IPS-NIHi7 (cell line): ENCODE results near the gene DDOST.
"Not testable (repeated sequence)": the region's sequence is repeated elsewhere in the genome, so short reads cannot be mapped to it uniquely, and the experiment has no call there.

Experiments used
- DNase-seq: peaks from one replicate; pipeline ENCODE4 v3.0.0; 2012; ENCODE audit warnings: mixed read lengths; ENCODE audit errors: extremely low spot score

The DDOST gene

GRCh38 chr1:20691872-20692271 lies 30.7 kb upstream of the DDOST start:
- DNase-seq = no peak

GRCh38 chr1:20689645-20690056 lies 28.5 kb upstream of the DDOST start:
- DNase-seq = no peak

- DNase-seq = no peak
Observed at GRCh38 chr1:20686883-20687725, 25.9 kb upstream of the DDOST start.

GRCh38 chr1:20685741-20686140 lies 24.6 kb upstream of the DDOST start:
- no peak for DNase-seq

GRCh38 chr1:20685099-20685662 lies 24.0 kb upstream of the DDOST start:
- DNase-seq = no peak

- no peak for DNase-seq
Observed at GRCh38 chr1:20684651-20685050, 23.5 kb upstream of the DDOST start.

- DNase-seq = no peak
Observed at GRCh38 chr1:20684050-20684620, 23.0 kb upstream of the DDOST start.

GRCh38 chr1:20683614-20684013 lies 22.4 kb upstream of the DDOST start:
- no peak for DNase-seq

DNA sequence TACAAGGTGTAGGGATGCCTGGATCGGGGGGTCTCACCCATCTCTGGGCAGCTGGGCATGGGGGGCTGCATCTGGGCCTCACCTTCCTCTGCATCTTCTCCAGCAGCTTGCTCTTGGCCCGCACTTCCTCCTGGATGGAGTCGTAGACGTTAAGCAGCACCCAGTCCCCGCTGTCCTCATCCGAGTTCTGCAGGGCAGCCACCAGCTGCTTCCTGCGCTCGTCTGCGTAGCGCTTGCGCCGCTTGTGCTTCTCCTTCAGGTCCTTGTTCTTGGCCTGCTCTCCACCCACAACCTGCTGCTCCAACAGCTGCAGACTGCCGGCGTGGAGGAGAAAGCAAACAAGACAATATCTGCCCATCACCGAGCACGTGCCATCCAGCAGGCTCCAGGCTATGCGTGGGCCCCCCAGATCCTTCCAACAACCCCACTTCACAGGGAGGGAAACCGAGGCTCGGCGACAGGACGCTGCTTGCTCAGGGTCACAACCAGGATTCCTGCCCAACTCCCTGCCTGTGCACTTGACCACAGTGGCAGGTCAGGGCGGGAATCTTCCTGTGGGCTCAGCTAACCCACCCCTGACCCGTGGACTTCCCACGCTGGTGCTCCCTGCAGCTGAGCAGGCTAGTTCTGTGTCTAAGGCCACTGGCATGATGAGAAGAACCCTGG lies 21.5 kb upstream of the DDOST start:
- no peak for DNase-seq

DNA sequence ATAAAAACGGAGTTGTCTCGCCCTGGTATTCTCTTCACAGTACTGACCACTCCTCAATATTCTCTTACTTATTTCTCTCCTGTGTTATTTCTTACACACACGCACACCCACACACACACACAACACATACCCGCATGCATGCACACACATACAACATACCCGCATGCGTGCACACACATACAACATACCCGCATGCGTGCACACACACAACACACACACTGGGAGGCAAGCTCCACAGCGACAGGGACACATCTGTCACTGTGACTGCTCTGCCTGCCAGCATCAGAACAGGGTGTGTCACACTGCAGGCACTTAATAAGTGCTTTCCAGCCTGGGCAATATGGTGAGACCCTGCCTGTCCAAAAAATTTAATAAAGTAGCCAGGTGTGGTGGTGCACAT lies 20.8 kb upstream of the DDOST start:
- no peak for DNase-seq

- DNase-seq = no peak
Observed at GRCh38 chr1:20680269-20680668, 19.1 kb upstream of the DDOST start.

DNA sequence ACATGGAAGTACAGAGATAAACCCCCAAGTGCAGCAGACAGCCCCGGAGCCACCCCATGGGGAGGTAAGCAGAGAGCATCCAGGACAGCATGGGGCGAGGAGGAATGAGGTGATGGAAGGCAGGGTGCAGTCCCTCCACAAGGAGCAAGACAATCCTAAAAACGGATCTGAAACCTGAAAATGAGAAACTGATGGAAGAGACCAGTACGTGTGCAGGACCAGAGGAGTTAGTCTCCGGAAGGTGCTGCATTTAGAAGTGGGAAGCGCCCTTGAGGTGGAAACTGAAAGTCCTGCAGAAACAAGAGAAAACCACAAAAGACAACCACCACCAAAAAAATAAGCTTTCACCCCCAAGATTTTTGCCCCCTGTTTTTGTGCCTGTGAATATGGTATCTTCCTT lies 17.4 kb upstream of the DDOST start:
- no peak for DNase-seq

- DNase-seq = not testable (repeated sequence)
Observed at GRCh38 chr1:20673626-20674025, 12.5 kb upstream of the DDOST start.

- no peak for DNase-seq
Observed at GRCh38 chr1:20672265-20672632, 11.1 kb upstream of the DDOST start.

DNA sequence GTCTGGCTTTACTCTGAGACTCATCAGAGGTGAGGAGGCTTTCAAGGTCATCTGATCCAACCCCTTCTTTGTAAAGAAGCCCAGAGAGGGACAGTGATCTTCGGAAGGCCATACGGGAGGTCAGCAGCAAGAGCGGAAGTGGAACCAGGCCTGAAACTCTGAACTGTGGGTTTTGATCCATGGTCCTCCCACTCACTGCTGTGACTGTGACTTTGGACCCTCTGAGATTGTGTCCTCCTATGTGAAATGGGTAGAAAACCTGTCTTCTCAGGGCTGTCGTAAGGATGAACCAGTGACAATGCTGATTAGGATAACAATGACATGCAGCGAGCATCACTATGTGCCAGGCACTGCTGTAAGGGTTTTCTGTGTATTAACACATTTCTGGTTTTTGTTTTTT lies 9.8 kb upstream of the DDOST start:
- no peak for DNase-seq

DNA sequence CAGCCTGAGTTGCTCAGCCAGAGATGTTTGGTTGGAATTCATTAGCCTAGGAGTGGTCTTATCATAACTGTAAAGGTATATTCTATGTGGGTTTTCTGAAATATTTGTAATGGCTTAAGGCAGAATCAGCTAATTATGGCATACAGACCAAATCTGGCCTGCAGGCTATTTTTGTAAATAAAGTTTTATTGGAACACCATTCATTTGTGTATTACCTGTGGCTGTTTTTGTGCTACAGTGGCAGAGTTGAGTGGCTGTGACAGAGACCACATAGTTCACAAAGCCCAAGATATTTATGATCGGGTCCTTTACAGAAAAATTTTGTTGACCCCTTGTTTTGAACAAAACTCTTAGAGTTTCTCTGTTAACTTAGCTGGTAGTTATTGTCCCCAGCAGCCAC lies 7.4 kb upstream of the DDOST start:
- no peak for DNase-seq

GRCh38 chr1:20666804-20667203 lies 5.6 kb upstream of the DDOST start:
- DNase-seq = no peak

- no peak for DNase-seq
Observed at GRCh38 chr1:20666146-20666545, 5.0 kb upstream of the DDOST start.

DNA sequence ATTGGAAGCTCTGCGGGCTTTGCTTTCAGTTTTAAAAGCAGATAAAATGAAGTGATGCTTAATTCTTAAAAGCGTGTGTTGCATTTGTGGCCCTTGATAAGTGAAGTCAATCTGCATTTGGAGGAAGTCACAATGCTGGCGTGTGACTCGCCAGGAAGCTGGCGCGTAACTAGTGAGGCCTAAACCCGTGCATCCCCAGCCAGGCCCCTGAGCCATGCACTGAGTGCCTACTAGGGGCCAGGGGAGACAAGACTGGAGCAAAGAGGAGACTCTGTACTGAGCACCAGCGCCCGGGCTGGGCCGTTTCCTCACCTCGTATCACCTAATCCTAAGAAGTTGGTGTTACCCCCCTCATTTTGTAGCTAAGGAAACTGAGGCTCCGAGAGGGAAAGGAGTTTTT lies 4.6 kb upstream of the DDOST start:
- no peak for DNase-seq

DNA sequence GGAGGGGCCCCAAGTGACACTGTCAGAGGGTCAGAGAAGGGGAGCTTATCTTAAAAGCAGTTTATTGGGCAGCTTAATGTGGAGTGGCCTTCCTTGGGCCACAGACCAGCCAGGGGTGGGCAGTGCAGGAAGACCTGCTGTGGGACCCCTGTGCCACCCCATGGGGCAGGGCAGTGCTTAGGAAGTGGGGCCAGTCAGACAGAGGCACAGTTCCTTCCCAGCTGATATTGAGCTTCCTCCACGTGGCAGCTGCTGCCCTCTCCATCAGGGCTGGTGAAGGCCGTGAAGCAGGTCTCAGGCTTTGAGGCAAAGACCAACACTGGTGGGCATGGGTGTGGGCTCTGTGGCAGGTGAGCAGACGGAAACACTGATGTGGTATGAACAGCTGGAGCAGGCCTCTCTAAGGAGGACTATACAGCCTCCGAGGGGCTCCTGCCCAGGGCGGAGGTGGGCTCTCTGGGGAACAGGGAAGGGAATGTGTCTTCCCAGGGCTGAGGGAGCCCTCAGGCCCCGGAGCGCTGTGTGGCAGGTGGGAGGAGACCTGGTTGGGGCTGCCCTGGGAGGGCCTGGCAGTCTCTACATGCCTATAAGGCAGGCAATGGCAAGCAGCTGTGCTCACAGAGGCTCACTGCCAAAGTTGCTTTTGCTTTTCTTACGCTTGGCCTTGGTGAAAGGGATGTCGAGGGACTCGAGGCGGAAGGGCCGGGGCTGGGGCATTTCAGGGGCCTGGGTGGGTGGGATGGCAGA lies 3.0 kb upstream of the DDOST start:
- no peak for DNase-seq

DNA sequence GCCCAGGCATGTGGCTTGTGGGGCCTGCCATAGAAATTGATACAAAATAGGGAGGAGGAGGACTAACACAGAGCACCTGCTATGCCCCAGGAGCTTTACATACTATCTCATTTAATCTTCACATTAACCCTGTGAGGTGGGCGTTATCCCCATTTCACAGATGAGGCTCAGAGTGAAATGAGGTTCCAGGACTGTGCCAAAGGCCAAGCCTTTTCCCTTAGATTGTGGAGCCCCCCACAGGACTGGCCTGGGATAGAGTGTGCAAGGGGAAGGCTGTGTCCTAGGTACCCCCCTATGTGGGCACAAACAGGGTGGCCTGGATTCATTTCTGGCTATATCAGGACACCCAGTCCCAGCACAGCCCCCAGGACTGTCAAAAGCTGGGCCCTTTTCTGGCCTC lies 2.2 kb upstream of the DDOST start:
- no peak for DNase-seq

DNA sequence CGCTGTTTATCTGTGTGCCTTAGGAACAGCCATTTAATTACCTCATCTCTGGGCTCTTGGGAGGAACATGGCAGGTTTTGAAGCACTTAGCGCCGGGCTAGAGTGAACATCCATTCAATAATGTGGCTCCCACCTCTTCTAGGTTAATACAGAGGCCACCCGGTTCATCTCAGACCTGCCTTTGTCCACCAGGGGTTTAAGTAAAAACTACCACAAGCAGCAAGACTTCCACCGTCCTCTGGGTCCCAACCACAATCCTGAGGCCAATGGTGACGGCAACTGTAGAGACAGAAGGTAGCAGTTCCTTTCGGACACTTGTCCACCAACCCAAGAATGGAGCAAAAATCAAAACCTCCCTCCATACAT lies 924 bp upstream of the DDOST start:
- no peak for DNase-seq
